GM18505 (cell line): ENCODE data around the gene LRRC32.
"Not testable (repeated sequence)": the region's sequence is repeated elsewhere in the genome, so short reads cannot be mapped to it uniquely, and the experiment has no call there.

ENCODE experiments used
- ATAC-seq: cut with Tn5 transposase; IDR thresholded peaks from one replicate; pipeline ENCODE4 v1.9.1; 2021; ENCODE audit not compliant: unreplicated experiment
- POLR2A ChIP-seq: IDR thresholded peaks from 4 replicates; pipeline ENCODE4 v1.6.1; 2011; ENCODE audit warnings: borderline replicate concordance; ENCODE audit not compliant: insufficient read depth, insufficient read length; ENCODE audit errors: extremely low read depth

LRRC32 gene

GRCh38 chr11:76625472-76626186, 44.9 kb downstream of the LRRC32 start:
- ATAC-seq, result no peak
- no peak for TF ChIP-seq POLR2A

- ATAC-seq, result no peak
- no peak for TF ChIP-seq POLR2A
These were observed 45.8 kb downstream of the LRRC32 start for GRCh38 chr11:76624500-76625379.

GRCh38 chr11:76623884-76624419, 46.6 kb downstream of the LRRC32 start:
- TF ChIP-seq POLR2A, result no peak
- ATAC-seq, result no peak

- ATAC-seq, result no peak
- no peak for TF ChIP-seq POLR2A
These were observed 47.2 kb downstream of the LRRC32 start for GRCh38 chr11:76623171-76623883.

- no peak for ATAC-seq
- no peak for TF ChIP-seq POLR2A
These were observed 48.0 kb downstream of the LRRC32 start for GRCh38 chr11:76622493-76623094.

- no peak for TF ChIP-seq POLR2A
- no peak for ATAC-seq
These were observed 48.7 kb downstream of the LRRC32 start for GRCh38 chr11:76621868-76622267.

GRCh38 chr11:76621466-76621865, 49.1 kb downstream of the LRRC32 start:
- no peak for ATAC-seq
- no peak for TF ChIP-seq POLR2A

- ATAC-seq, result no peak
These were observed 50.1 kb downstream of the LRRC32 start for GRCh38 chr11:76620489-76620888.

GRCh38 chr11:76619801-76620200, 50.7 kb downstream of the LRRC32 start:
- ATAC-seq, result not testable (repeated sequence)

More at GRCh38 chr11:76620489-76620888, 50.1 kb downstream of the LRRC32 start:
- TF ChIP-seq POLR2A, result no peak

GRCh38 chr11:76617553-76618265, 52.8 kb downstream of the LRRC32 start:
- no peak for TF ChIP-seq POLR2A
- no peak for ATAC-seq

GRCh38 chr11:76616676-76617552, 53.6 kb downstream of the LRRC32 start:
- no peak for ATAC-seq
- no peak for TF ChIP-seq POLR2A
